CD4-positive, alpha-beta T cell treated with Interleukin-17A for 4 hours (primary cell): Measurements from ENCODE around the gene RGPD3.
"Not testable (repeated sequence)": the region's sequence is repeated elsewhere in the genome, so short reads cannot be mapped to it uniquely, and the experiment has no call there.

Experiments used
- DNase-seq: peaks from one replicate; pipeline ENCODE4 v3.0.0-alpha.2; 2020; ENCODE audit warnings: mixed read lengths

Gene RGPD3

DNA sequence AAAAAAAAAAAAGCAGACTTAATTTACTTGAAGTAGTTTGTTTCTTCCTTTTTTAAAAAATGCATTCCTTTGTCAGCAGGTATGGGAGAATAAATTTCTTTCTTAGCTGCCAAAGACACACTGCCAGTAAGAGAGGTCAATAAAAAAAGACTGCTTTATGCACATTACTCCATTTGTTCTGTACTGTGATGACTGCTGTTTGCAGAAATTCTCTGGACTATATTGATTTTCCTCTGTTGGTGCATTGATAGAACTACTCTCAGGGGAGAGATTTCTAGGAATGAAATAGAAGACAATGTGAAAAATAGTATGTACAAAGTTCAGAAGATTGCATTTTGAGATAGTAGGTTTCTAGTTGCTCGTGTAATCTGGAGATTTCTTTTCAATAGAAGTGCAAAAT is 11.3 kb upstream of the RGPD3 start:
- not testable (repeated sequence) for DNase-seq

- not testable (repeated sequence) for DNase-seq
These were observed 9.4 kb upstream of the RGPD3 start for GRCh38 chr2:106477647-106478046.

DNA sequence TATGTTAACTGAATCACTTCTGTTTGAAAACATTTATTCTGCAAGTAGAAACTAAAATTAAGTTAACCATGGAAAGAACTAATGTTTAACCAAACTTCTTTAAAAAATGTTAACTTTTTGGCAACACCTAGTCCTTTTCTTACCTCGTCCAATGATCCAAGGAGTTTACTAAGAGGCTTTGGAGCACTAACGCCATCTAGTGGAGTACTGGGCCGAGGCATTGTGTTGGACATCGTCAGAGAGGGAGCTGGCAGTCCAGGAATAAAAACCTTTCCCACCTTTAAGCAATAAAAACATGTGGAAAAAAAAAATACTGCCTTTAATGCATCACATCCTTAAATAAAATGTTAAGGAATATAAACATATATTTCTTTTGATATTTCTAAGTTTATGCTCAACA is 2.4 kb upstream of the RGPD3 start:
- DNase-seq, result not testable (repeated sequence)

- DNase-seq, result not testable (repeated sequence)
These were observed 697 bp downstream of the RGPD3 start for GRCh38 chr2:106467516-106467915.

- peak; percentile 7 for DNase-seq
These were observed 6.3 kb downstream of the RGPD3 start for GRCh38 chr2:106461882-106462281.

GRCh38 chr2:106390680-106391079 is 77.5 kb downstream of the RGPD3 start:
- DNase-seq, result not testable (repeated sequence)

- DNase-seq, result not testable (repeated sequence)
These were observed 79.3 kb downstream of the RGPD3 start for GRCh38 chr2:106388814-106389410.

- DNase-seq, result not testable (repeated sequence)
These were observed 83.7 kb downstream of the RGPD3 start for GRCh38 chr2:106384548-106384947.

DNA sequence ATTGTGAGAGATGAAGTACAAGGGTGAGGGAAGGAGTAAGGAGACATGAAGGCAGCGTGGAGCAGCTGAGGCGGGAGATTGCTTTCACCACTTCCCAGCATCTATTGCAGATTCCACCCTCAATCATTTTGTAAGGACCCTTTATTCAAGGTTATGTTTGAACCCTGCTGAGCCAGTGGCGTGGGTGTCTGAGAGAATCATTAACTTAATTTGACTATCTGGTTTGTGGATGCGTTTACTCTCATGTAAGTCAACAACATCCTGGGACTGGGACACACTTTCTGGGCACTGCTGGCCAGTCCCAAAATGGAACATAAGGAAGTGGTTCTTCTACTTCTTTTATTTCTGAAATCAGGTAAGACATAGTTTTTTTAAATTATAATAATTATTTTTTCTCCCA is 86.3 kb downstream of the RGPD3 start:
- DNase-seq, result not testable (repeated sequence)

DNA sequence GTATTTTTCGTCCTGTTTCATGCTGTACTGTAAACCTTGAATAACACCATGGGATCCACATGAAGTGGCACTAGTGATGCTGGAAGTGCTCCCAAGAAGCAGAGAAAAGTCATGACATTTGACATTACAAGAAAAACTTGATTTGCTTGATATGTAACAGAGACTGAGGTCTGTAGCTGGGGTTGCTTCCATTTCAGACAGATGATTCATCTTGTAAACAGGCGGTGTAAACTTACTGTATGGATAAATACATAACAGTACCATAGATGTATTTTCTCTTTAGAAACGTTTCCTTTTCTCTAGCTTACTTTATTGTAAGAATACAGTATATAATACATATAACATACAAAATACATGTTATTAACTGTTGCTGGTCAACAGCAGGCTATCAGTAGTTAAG is 88.6 kb downstream of the RGPD3 start:
- DNase-seq, result not testable (repeated sequence)

DNA sequence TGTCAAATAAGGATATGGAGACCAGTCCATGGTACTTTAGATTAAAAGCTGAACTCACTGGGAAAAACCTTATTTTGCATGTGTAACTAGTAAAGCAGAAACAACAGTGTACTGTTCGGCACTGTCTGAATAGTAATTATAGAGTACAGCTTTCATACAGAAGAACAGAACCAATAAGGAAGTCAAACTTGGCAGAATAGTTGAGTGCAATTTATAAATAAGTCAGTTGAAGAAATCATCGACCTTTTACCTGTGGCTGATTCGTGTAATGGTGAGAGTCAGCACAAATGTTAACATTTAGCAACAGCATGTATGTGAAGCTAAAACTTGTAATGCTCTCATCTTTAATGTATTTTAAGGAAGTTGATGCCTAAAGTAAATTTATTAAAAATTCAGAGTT is 99.0 kb downstream of the RGPD3 start:
- not testable (repeated sequence) for DNase-seq

DNA sequence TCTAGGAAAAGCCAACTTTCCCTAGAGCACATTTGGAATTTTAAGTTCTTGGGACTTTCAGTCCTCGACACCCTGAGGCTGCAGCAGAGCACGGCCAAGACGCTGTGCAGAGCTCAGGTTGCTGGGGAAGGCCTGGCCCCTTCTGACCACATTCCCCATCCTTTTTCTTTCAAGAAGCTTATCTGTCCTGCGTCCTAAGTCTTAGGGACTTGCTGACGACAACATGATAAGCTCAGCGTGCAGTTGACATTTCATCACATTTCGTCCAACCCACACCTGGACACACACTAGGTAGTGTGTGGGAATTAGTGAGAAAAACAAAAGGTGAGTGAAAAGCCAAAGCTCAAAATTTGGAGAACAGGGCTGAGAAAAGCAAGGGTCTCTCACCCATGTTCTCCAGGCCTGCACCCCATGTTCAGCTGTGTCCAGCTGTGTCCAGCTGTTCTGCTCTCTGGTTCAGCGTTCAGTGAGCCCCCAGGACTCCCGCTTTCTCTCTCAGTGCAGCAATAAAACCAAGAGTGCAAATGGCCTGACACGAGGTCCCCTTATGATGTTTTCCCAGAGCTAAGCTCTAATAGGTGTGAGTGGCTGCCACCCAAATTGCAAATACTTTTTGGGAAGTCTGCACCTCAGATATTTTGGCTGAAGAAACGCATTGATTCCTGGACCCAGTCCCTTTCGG is 101.9 kb downstream of the RGPD3 start:
- DNase-seq, result no peak

GRCh38 chr2:106363791-106364190 is 104.4 kb downstream of the RGPD3 start:
- DNase-seq, result no peak

DNA sequence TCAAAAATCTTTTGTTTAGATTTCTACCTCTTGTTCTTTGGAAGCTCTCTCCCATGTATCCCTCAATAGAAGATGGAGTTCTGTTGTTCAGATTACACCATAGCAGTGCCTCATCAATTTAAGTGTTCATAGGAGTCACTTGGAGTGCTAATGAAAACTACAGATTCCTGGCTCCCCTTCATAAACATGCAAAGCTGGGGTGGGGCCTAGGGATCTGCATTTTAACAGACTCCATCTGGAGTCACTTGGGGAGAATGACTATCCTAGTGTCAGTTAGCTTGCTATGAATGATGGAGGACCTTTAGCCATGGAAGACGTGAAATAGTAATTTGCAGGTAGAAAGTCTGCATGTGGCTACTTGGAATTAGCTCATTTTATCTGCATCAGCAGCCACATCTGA is 105.4 kb downstream of the RGPD3 start:
- no peak for DNase-seq

- no peak for DNase-seq
These were observed 108.7 kb downstream of the RGPD3 start for GRCh38 chr2:106359512-106359911.

GRCh38 chr2:106358521-106358920 is 109.7 kb downstream of the RGPD3 start:
- no peak for DNase-seq

DNA sequence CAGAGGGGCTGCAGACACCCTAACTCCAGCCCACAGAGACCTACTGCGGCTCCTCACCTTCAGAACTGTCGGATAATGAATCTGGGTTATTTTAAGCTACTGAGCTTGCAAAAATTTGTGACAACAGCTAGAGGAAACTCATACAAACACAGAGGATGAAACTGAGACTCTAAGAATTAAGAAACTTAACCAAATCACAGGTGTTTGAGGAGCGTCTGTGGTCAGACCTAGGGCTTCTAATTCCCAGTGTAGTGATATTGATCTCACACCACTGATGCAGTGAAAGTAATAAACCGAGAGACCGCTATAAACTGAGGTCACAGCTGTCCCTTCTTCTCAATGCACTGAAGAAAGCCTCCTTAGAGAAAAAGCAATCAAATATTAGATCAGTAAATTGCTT is 110.1 kb downstream of the RGPD3 start:
- DNase-seq, result no peak

- DNase-seq, result no peak
These were observed 111.9 kb downstream of the RGPD3 start for GRCh38 chr2:106356291-106356690.

DNA sequence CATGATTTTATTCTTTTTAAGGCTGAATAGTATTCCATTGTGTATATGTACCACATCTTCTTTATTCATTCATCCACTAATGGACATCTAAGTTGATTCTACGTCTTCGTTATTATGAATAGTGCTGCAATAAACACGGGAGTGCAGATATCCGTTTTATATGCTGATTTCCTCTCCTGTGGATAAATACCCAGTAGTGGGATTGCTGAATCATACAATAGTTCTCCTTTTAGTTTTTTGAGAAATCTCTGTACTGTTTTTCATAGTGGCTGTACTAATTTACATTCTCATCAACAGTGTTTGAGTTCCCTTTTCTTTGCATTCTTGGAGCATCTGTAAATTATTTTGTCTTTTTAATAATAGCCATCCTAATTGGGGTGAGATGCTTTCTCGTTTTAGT is 114.5 kb downstream of the RGPD3 start:
- no peak for DNase-seq

GRCh38 chr2:106350980-106351379 is 117.2 kb downstream of the RGPD3 start:
- DNase-seq, result no peak

DNA sequence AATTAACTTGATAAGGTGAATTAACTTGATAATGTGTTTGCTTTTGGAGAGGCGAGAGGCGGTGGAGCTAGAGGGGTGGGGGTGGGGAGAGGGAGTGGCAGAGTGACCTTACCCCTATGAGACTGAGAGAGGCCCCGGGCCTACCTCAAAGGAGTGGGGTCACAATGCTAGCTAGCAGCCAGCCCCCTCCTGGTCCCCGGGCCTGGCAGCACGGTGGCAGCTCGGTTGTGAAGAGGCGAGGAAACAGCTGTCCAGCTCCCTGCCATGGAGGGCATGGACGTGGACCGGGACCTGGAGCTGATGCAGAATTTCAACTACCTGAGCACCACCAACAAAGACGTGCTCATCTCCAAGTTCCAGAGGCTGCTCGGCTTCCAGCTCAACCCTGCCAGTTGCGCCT is 123.9 kb downstream of the RGPD3 start:
- no peak for DNase-seq

GRCh38 chr2:106343274-106343673 is 124.9 kb downstream of the RGPD3 start:
- DNase-seq, result no peak

DNA sequence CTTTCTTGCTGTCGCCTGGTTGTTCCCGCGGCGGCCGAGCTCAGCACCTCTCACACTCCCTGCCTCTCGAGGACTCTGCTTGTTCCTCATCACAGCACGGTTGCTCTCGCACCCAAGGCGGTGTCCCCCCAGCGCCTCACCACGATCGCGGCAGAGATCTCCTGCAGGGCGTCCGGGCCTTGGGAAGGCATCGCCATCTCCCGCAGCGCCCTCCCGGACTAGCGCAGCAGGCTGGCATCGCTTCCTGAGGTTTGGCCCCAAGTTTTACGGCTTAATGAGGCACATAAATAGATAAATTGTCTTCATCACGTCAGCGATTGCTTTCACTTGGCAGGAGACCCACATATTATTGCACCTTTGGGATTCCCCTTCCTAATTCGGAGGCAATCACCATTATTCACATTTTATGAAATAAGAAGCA is 125.4 kb downstream of the RGPD3 start:
- no peak for DNase-seq

DNA sequence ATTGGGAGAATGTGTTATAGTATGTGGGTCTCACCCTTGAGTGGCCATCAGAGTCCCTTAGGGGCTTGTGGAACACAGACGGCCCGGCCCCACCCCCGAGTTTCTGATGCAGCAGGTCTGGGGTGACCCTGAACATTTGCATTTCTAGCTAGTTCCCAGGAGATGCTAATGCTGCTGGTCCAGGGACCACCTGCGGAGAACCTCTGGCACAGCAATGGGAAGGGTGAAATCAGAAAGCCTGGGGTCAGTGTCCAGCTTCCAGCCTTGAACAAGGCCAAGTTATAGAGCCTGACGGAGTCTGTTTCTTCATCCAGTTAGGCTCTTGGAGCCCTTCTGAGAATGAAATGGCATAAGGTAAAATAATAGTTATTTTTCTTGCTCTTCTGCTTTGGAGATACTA is 126.5 kb downstream of the RGPD3 start:
- DNase-seq, result no peak
